ENCODE data around the gene CUX1. TPM values are rescaled to one million over a fixed set of nuclear protein-coding genes. Genes with fewer than 3 reads are reported as not detected.

Gene CUX1
- total RNA-seq, 4 donors from 2014 or later: 93.8 to 156 (median 112) TPM

GRCh38 chr7:102214477-102215072 lies 397.1 kb downstream of the CUX1 start:
- H3K27ac ChIP-seq: no peak overlapping the region
- H3K4me1 ChIP-seq: no peaks in the 10 kb centered on the region
- peaks cover 0 to 7% of the 10 kb centered on the region in 2 donors for H3K36me3 ChIP-seq
- 78 to 83% methylated on average over 9 to 15 of the region's 15 CpGs for WGBS, 2 donors
- no peak overlapping the region for H3K4me3 ChIP-seq (replicated peaks in 1 of 3)
- no peaks in the 10 kb centered on the region for H3K27me3 ChIP-seq
- DNase-seq: no peak
- intact Hi-C loops (cut with DNase I): no loop called here
- TF ChIP-seq CTCF (IDR thresholded peaks at IDR 0.05) (no peak), POLR2A (IDR thresholded peaks at IDR 0.05) (no peak)
- no peaks in the 10 kb centered on the region for H3K9me3 ChIP-seq

GRCh38 chr7:102215256-102215655 lies 397.8 kb downstream of the CUX1 start:
- WGBS, 2 donors: 84 to 85% methylated on average over 7 of the region's 7 CpGs
- Histone ChIP-seq H3K36me3 (peaks cover 0 to 7% of the 10 kb centered on the region in 2 donors), H3K27ac (no peak overlapping the region), H3K4me3 (replicated peaks in 1 of 3) (no peak overlapping the region), H3K4me1 (no peaks in the 10 kb centered on the region), H3K9me3 (no peaks in the 10 kb centered on the region), H3K27me3 (no peaks in the 10 kb centered on the region)
- DNase-seq: no peak
- intact Hi-C loops (cut with DNase I): no loop called here
- TF ChIP-seq POLR2A (IDR thresholded peaks at IDR 0.05): no peak
- no peak for TF ChIP-seq CTCF (IDR thresholded peaks at IDR 0.05)

GRCh38 chr7:102215711-102216110 lies 398.3 kb downstream of the CUX1 start:
- TF ChIP-seq CTCF (IDR thresholded peaks at IDR 0.05) (no peak), POLR2A (IDR thresholded peaks at IDR 0.05) (no peak)
- intact Hi-C loops (cut with DNase I): no loop called here
- no peak for DNase-seq
- Histone ChIP-seq H3K4me1 (no peaks in the 10 kb centered on the region), H3K27me3 (no peaks in the 10 kb centered on the region), H3K4me3 (replicated peaks in 1 of 3) (no peak overlapping the region), H3K27ac (no peak overlapping the region), H3K9me3 (no peaks in the 10 kb centered on the region), H3K36me3 (peaks cover 0 to 4% of the 10 kb centered on the region in 2 donors)
- 88 to 93% methylated on average over 10 to 11 of the region's 11 CpGs for WGBS, 2 donors

- no peak overlapping the region for H3K27ac ChIP-seq
- intact Hi-C loops (cut with DNase I): no loop called here
- no peak for TF ChIP-seq POLR2A (IDR thresholded peaks at IDR 0.05)
- no peak for TF ChIP-seq CTCF (IDR thresholded peaks at IDR 0.05)
- DNase-seq: no peak
- H3K27me3 ChIP-seq: no peaks in the 10 kb centered on the region
- no peak overlapping the region for H3K4me3 ChIP-seq (replicated peaks in 1 of 3)
- WGBS, 2 donors: 96 to 98% methylated on average over 8 of the region's 8 CpGs
- no peaks in the 10 kb centered on the region for H3K4me1 ChIP-seq
- H3K9me3 ChIP-seq: no peaks in the 10 kb centered on the region
- no peaks in the 10 kb centered on the region for H3K36me3 ChIP-seq
These were observed 399.3 kb downstream of the CUX1 start for GRCh38 chr7:102216573-102217314.

- no peak for DNase-seq
- Histone ChIP-seq H3K27ac (no peak overlapping the region), H3K9me3 (no peaks in the 10 kb centered on the region), H3K27me3 (no peaks in the 10 kb centered on the region), H3K4me3 (replicated peaks in 1 of 3) (no peak overlapping the region), H3K4me1 (no peaks in the 10 kb centered on the region), H3K36me3 (no peaks in the 10 kb centered on the region)
- intact Hi-C loops (cut with DNase I): no loop called here
- no peak for TF ChIP-seq POLR2A (IDR thresholded peaks at IDR 0.05)
- no peak for TF ChIP-seq CTCF (IDR thresholded peaks at IDR 0.05)
- 94 to 96% methylated on average over 13 to 14 of the region's 14 CpGs for WGBS, 2 donors
These were observed 402.9 kb downstream of the CUX1 start for GRCh38 chr7:102220229-102220850.
